ENCODE data around the gene PTPN12.
A peak's percentile ranks its signal among the peaks of the same experiment; 100 is the strongest.
"Not testable (repeated sequence)": the region's sequence is repeated elsewhere in the genome, so short reads cannot be mapped to it uniquely, and the experiment has no call there.

Gene PTPN12

GRCh38 chr7:77529279-77529678 lies 7.8 kb upstream of the PTPN12 start:
- TF ChIP-seq CTCF (IDR thresholded peaks at IDR 0.05; ENCODE audit: low read depth, low read length): no peak
- H3K4me3 ChIP-seq (replicated peaks in 1 of 2; ENCODE audit: low read depth in 2 of 2, low read length in 2 of 2): no peak overlapping the region
- DNase-seq (ENCODE audit: low read depth in 2 of 2): no peak

GRCh38 chr7:77531038-77531437 lies 6.1 kb upstream of the PTPN12 start:
- H3K4me3 ChIP-seq (replicated peaks in 1 of 2; ENCODE audit: low read depth in 2 of 2, low read length in 2 of 2): no peak overlapping the region
- no peak for TF ChIP-seq CTCF (IDR thresholded peaks at IDR 0.05; ENCODE audit: low read depth, low read length)
- DNase-seq (ENCODE audit: low read depth in 2 of 2): no peak

DNA sequence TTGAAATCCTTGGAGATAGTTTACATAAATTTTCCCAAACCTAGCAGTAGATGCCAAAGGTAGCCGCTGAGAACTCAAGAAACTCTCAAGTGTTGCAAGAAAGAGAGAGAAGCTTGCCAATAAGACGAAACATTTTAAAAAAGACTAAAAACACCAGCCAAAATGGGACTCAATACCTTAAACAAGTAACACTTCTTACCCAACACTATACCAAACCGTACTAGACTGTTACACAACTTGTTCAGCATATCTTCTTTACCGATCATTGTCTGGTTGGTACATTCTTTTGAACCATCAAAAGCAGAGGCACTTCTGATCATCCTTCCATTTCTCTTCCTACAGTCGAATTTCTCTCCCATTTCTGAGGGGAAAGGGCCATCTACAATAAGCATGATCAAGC lies 4.8 kb upstream of the PTPN12 start:
- no peak for DNase-seq (ENCODE audit: low read depth in 2 of 2)
- H3K4me3 ChIP-seq (replicated peaks in 1 of 2; ENCODE audit: low read depth in 2 of 2, low read length in 2 of 2): no peak overlapping the region
- TF ChIP-seq CTCF (IDR thresholded peaks at IDR 0.05; ENCODE audit: low read depth, low read length): no peak

GRCh38 chr7:77532732-77533131 lies 4.4 kb upstream of the PTPN12 start:
- DNase-seq (ENCODE audit: low read depth in 2 of 2); H3K4me3 ChIP-seq (replicated peaks in 1 of 2; ENCODE audit: low read depth in 2 of 2, low read length in 2 of 2): not testable (repeated sequence)

GRCh38 chr7:77534046-77534445 lies 3.0 kb upstream of the PTPN12 start:
- not testable (repeated sequence) for H3K4me3 ChIP-seq (replicated peaks in 1 of 2; ENCODE audit: low read depth in 2 of 2, low read length in 2 of 2); DNase-seq (ENCODE audit: low read depth in 2 of 2)

- no peak for DNase-seq (ENCODE audit: low read depth in 2 of 2)
- TF ChIP-seq CTCF (IDR thresholded peaks at IDR 0.05; ENCODE audit: low read depth, low read length): no peak
- peak overlapping the region; percentile 63 to 79 for H3K4me3 ChIP-seq (replicated peaks in 1 of 2; ENCODE audit: low read depth in 2 of 2, low read length in 2 of 2)
These were observed 1.1 kb upstream of the PTPN12 start for GRCh38 chr7:77536017-77536412.

- peak overlapping the region; percentile 63 to 79 for H3K4me3 ChIP-seq (replicated peaks in 1 of 2; ENCODE audit: low read depth in 2 of 2, low read length in 2 of 2)
- DNase-seq (ENCODE audit: low read depth in 2 of 2): peak; percentile 95 to 98
- no peak for TF ChIP-seq CTCF (IDR thresholded peaks at IDR 0.05; ENCODE audit: low read depth, low read length)
These were observed 521 bp upstream of the PTPN12 start for GRCh38 chr7:77536413-77537135.

- no peak for TF ChIP-seq CTCF (IDR thresholded peaks at IDR 0.05; ENCODE audit: low read depth, low read length)
- peak in 1 of 2 donors; percentile 34 for DNase-seq (ENCODE audit: low read depth in 2 of 2)
- peak overlapping the region; percentile 76 to 91 for H3K4me3 ChIP-seq (replicated peaks in 1 of 2; ENCODE audit: low read depth in 2 of 2, low read length in 2 of 2)
These were observed 734 bp downstream of the PTPN12 start for GRCh38 chr7:77537778-77538280.

Data from cardiac fibroblast (primary cell).